Measurements from ENCODE around the gene CCL25.
"Not testable (repeated sequence)": the region's sequence is repeated elsewhere in the genome, so short reads cannot be mapped to it uniquely, and the experiment has no call there.

CCL25 gene

DNA sequence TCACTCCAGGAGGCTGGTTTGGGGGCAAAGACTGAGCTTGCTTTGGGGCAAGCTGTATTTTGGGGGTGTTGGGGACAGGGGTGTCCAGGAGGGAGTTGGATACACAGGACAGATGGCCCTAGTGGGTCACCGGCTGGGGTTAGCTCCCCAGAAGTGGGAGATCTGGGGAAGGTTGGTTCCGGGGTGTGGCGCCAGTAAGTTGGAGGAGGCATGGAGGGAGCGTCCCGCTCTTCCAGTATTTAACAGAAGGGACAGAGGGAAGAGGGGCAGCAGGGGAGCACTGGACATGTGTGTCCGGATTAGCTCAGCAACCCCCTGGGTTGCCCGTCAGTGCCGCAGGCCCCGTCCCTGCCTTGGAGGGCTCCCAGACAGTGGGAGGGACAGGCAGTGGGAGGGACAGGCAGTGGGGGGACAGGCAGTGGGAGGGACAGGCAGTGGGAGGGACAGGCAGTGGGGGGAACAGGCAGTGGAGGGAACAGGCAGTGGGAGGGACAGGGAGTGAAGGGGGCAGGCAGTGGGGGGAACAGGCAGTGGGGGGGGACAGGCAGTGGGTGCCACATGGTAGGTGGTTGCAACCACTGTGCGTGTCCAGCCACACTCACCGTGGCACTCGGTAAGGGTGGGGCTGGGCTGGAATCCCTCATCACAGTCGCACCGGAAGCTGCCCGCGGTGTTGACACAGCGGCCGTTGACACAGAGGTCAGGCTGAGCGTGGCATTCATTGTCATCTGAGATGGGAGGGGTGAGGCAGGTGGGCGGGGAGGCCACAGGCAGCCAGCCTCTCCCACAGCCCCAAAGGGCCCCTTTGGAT is 33.2 kb downstream of the CCL25 start:
- DNase-seq = no peak

DNA sequence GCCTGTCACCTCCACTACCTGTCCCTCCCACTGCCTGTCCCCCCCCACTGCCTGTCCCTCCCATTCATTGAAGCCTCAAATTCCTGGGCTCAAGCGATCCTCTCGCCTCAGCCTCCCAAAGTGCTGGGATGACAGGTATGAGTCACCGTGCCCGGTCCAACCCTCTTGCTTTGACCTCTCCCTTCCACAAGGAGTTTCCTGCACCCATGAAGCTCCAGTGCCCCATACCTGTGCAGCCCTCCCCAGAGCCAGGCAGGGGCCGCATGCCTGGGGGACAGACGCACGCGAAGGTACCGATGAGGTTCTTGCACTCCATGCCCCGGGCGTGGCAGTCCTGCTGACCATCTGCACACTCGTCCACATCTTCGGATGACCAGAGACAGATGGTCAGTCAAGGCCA is 34.3 kb downstream of the CCL25 start:
- no peak for DNase-seq

DNA sequence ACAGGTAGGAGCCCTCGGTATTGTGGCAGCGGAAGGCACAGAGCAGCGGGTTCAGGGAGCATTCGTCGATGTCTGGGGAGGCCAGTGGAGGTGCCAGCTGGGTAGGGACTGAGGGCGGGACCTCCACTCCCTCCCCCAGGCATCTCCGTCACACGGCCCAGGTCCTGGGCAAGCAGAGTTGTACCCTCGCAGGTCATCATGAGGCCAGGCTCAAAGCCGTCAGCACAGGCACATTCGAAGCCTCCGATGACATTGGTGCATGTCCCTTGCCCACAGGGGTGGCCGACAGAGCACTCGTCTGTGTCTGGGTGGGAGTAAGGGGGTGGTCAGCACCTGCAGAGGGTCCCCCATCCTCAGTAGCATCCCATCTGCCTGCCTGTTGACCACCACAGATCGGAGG is 35.3 kb downstream of the CCL25 start:
- DNase-seq = no peak

DNA sequence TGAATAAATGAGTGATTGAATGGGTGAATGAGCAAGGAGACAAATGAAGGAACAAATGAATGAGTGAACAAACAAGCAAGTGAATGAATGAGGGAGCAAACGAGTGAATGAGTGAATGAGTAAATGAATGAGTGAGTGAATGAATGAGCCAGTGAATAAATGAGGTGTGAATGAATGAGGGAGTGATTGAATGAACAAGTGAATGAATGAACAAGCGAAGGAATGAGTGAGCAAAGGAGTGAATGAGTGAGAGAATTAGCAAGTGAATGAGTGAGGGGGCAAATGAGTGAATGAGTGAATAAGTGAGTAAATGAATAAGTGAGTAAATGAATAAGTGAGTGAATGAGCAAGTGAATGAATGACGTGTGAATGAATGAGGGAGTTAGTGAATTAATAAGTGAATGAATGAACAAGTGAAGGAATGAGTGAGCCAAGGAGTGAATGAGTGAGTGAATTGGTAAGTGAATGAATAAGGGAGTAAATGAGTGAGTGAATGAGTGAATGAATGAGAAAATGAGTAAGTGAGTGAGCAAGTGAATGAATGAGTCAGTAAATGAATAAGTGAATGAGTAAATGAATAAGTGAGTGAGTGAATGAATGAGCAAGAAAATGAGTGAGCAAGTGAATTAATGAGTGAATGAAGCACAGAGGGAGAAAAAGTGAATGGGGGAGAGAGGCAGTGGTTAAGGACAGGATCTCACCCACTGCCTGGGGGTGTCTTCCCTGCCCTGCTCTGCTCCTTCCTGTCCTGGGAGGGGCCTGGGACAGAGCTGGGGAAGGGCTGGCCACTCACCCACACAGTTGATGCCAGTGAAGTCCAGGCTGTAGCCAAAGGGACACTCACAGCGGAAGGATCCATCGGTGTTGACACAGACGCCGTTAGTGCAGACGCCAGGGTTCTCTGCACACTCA is 36.4 kb downstream of the CCL25 start:
- DNase-seq = no peak

DNA sequence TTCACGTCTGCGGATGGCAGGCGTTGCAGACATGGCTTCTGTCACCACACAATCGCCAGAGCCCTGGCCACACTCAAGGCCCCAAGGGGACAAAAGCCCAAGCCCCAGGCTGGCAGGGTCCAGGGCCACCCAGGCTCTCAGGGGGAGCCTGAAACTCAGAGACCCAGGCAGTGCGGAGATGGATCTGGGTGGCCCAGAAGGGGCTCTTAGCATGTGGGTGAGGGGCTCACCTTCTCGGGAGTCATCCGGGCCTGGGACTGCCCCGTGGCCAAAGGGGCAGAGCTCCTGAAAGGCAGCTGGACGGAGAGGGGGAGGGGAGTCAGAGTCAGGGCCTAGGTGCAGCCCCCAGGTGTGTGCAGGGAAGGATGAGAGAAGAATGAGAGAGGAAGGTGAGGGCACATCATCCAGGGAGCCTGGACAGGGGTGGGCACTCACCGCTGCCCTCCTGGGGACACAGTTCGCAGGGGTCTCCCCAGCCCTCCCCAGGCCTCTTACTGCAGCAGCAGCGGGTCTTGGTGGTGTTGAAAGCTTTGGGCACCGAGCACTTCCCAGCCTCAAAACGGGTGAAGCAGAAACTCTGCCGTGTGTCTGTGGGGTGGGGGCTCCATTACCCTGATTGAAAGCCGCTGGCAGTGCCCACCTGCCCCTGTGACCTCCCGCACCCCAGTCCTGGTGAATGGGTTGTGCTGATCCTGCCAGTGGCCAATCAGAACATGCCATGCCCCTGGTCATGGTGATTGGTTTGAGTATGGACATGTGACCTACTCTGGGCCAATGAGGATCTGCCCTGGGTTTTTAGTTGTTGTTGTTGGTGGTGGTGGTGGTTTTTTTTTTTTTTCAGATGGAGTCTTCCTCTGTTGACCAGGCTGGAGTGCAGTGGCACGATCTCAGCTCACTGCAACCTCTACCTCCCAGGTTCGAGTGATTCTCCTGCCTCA is 37.4 kb downstream of the CCL25 start:
- DNase-seq = no peak

DNA sequence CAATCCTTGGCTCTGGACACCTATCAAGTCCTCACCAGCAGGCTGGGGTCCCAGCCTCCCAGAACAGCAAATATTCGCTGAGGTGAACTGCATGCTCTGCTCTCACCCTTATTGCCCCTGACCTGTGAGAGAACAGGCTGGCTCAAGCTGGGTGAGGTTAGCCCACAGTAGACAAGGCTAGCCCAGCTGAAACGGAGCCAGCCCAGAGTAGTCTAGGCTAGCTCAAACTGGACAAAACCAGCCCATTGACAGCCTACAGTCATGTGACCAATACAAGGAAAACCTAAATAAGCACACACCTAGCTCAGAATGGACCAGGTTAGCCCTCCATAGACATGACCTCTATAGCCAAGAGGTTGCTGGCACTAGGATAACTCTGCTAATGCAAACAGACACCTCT is 38.4 kb downstream of the CCL25 start:
- DNase-seq = no peak

DNA sequence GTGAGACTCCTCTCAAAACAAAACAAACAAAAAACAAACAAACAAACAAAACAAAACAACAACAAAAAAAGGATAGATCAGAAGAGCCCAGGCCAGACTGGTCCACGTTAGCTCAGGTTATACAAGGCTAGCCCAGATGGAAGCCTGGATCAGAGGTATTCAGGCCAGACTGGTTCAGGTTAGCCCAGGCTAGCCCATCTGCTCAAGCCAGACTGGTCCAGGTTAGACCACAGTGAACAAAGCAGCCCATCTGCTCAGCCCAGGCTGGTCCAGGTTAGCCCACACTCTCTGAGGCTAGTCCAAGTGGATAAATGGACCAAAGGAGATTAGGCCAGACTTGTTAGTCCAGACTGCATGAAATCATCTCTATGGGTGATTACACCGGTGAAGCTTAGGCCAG is 41.2 kb downstream of the CCL25 start:
- no peak for DNase-seq

DNA sequence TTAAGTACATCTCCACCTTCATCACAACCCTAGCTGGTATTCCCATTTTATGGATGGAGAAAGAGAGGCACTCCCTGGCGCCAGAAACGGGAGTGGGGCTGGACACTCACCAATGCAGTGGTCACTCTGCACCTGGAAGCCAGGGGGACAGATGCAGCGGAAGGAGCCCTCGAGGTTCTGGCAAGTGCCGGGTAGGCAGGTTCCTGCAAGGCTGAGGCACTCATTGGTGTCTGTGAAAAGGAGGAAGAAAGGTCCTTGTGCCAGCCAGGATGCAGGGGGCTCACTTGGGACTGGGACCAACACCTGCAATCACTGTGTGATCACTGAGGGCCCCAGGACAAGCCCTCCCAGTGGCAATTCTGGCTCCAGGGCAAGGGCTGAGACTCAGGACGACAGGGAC is 41.8 kb downstream of the CCL25 start:
- no peak for DNase-seq

DNA sequence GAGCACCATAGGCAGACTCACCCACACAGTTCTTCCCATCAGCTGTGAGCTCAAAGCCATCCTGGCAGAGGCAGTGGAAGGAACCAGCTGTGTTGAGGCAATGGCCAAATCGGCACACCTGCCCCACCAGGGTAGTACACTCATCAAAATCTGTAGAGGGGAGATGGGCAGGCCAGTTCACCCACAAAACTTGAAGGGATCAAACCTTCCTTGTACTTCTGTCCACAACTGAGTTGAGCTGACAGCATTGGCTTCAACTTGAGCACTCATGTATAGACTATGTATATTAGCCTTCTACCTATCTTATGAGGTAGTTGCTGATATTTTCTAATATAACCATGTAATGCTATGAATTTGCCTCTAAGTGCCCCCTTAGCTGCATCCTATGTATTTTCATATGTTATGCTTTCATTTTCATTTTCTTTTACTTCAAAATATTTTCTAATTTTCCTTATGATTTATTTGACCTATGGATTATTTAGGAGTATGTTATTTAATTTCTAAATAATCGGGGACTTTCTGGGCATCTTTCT is 42.9 kb downstream of the CCL25 start:
- no peak for DNase-seq

DNA sequence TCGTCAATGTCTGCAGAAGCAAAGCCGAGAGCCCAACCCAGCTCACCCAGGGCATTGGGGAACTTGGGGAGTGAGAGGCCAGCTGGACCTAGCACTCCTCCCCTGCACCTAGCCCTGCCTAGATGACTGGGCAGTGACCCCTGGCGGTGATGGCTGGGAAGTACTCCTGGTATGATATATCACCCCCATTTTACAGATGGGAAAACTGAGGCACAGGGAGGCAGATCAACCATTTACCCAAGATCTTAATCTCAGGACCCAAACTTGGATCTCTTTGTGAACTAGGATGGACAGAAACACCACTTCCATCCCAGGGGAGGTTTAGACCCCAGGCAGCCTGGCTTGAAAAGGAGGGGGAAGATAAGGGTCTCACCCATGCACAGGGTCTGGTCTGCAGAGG is 43.5 kb downstream of the CCL25 start:
- no peak for DNase-seq

DNA sequence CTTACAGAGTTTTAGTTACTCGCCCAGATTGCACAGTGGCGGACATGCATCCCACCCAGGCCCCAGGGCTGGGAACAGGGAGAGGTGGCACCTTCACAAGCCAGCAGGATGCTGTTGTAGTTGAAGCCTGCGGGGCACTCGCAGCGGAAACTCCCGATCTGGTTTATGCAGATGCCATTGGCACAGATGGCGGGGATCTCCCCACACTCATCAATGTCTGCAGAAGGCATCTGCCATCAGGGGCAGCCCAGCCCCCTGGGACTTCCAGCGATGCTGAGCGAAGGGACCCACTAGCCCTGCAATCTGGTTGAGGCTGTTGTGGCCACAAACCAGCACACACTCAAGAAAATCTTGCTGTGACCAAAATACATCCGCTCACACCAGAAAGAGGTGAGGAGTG is 44.6 kb downstream of the CCL25 start:
- no peak for DNase-seq

DNA sequence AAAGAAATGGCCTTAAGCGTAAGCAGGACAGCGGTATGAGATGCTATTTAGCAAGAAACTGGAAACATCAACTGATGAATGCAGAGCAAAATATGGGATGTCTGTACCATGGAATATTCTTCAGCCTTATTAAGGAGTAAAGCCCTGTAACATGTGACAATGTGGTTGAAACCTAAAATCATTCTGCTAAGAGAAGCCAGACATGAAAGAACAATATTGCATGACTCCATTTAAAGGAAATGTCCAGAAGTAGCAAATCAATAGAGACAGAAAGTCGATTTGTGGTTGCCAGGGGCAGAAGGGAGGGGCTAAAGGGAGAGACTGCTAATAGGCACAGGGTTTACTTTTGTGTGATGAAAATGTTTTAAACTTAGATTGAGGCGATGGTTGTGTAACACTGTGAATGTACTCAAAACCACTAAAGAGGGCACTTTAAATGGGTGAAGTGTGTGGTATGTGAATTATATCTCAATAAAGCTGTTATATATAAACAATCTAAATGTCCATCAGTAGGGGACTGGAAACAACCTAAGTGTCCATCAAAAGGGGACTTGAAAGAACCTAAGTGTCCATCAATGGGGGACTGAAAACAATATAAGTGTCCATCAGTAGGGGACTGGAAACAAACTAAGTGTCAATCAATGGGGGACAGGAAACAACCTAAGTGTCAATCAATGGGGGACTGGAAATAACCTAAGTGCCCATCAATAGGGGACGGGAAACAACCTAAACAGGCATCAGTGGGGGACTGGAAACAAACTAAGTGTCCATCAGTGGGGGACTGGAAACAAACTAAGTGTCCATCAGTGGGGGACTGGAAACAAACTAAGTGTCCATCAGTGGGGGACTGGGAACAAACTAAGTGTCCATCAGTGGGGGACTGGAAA is 45.4 kb downstream of the CCL25 start:
- no peak for DNase-seq

DNA sequence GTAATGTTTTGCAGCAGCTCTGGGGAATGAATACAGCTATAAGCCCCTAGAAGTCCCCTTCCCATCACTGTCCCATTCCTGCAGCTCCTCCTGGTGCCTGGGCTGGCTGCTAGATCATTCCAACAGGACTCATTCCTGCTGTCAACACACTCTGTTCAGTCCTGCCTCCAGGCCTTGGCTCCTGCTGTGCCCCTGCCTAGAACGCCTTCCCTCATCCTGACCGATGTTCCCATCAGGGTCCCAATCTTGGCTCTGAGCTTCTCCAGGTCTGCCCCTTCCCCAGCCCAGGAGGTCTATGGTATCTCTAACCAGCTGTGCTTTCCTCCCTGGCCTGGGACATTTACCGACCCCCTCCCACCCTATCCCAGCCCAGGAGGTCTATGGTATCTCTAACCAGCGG is 48.8 kb downstream of the CCL25 start:
- no peak for DNase-seq

DNA sequence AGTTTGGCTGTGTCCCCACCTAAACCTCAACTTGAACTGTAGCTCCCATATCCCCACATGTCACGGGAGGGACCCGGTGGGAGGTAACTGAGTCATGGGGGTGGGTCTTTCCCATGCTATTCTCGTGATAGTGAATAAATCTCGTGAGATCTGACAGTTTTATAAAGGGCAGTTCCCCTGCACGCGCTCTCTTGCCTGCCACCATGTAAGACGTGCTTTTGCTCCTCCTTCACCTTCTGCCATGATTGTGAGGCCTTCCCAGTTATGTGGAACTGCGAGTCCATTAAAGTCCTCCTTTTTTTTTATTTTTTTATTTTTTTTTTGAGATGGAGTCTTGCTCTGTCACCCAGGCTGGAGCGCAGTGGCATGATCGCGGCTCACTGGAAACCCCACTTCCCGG is 49.4 kb downstream of the CCL25 start:
- not testable (repeated sequence) for DNase-seq

DNA sequence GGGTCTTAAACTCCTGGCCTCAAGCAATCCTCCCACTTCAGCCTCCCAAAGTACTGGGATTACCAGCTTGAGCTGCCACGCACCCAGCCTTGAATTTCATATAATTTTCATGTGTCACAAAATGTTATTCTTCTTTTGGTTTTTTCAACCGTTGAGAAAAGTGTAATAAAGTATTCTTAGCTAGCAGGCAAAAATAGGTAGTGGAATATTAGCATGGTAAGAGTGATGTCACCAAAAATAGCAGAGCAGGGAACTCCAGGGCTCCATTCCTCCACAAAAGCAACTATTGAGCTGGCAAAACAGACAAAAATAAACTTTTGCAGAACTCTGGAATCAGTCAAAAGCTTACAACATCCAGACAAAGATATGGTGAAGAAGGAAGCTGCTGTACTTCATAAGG is 52.9 kb downstream of the CCL25 start:
- no peak for DNase-seq

DNA sequence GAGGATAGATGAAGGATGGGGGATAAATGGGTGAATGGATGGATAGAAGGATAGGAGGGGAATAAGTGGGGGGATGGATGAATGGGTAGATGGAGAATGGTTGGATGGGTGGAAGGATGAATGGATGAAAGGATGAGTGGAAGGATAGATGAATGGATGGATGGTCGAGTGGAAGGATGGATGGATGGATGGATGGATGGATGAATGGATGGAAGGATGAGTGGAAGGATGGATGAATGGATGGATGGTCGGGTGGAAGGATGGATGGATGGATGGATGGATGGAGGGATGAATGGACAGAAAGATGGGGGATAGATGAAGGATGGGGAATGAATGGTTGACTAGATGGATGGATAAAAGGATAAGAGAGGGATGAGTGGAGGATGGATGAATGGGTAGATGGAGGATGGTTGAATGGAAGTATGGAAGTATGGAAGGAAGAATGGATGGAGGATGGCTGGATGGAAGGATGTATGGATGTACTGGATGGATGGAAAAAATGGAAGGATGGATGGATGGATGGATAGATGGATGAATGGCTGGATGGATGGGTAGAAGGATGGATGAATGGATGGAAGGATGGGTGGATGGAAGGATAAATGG is 54.8 kb downstream of the CCL25 start:
- no peak for DNase-seq

DNA sequence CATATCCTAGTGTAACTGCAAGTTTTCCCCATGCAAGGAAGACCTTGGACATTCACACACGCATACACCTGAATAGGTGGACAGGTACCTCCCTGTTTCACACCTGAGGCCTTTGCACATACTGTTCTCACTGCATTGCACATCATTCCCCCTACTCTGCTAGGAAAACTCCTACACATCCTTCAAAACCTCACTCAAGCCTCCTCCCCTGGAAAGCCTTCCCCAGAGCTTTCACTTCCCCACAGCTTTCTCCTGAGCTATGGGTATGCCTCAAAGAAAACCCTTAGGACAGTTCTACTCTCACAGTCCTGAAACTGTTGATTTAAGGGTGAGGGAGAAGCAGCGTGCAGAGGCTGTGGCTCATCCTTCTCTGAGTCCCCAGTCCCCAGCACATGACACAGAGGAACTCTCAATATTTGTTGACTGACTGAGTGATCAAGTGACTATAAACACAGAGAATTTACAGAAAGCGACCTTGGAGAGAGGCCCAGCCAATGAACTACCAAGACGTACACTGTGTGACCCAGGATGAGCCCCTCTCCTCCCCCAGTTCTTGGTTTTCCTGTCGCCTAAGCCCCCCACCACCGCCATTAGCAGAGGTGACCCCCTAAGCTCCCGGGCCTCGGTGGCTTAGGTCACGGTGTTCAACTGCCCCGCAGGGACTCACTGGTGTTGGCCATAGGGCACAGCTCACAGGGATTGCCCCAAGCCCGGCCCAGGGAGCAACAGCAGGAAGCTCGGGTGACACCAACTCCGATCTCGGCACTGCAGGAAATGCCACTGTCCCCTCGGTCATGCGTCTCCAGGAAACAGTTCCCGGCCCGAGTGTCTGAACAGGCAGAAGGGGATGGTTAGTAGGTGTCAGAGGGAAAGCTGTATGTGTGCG is 56.2 kb downstream of the CCL25 start:
- DNase-seq = no peak

DNA sequence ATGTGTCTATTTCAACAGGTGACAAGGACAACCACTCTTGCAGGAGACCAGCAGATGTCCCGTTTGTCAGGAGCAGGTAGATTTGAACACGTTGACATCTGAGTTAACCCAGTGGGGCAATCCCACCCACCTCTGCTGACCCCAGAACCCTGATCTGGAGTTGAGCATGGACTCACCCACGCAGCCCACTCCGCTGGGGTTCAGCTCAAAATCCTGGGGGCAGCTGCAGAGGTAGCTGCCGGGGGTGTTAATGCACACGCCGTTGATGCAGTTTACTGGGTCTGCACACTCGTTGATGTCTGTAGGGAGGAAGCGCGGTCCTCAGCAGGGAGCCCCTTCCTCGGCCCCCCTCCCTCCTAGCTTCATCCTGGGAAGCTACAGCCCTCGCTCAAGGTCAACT is 56.9 kb downstream of the CCL25 start:
- DNase-seq = no peak

DNA sequence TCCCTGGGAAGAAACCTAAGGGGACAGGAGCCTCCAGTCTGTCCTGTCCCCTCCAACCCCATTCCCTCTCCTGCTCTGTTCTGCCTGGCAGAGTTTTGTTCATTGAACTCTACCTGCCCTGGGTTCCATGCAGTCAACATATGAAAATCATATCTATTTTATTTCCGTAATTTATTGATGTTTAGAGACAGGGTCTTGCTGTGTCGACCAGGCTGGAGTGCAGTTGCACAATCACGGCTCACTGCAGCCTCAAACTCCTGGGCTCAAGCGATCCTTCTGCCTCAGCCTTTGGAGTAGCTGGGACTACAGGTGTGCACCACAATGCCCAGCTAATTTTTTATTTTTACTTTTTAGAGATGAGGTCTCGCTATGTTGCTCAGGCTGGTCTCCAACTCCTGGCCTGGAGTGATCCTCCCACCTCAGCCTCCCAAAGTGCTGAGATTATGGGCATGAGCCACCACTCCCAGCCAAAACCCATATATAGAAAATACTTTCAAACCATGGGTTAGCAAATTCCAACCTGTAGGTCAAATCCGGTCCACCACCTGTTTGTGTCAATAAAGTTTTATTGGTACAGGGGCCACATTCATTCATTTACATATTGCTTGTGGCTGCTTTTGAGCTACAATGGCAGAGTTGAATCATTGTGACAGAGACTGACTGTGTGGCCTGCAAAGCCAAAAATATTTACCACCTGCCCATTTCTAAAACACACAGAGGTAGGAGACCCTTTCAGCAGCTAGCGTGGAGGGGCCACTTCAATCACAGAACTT is 57.5 kb downstream of the CCL25 start:
- no peak for DNase-seq

All from C1 segment of cervical spinal cord (tissue), 14 donors.